ENCODE results near the gene ATG5.
A peak's percentile ranks its signal among the peaks of the same experiment; 100 is the strongest.

Gene ATG5

DNA sequence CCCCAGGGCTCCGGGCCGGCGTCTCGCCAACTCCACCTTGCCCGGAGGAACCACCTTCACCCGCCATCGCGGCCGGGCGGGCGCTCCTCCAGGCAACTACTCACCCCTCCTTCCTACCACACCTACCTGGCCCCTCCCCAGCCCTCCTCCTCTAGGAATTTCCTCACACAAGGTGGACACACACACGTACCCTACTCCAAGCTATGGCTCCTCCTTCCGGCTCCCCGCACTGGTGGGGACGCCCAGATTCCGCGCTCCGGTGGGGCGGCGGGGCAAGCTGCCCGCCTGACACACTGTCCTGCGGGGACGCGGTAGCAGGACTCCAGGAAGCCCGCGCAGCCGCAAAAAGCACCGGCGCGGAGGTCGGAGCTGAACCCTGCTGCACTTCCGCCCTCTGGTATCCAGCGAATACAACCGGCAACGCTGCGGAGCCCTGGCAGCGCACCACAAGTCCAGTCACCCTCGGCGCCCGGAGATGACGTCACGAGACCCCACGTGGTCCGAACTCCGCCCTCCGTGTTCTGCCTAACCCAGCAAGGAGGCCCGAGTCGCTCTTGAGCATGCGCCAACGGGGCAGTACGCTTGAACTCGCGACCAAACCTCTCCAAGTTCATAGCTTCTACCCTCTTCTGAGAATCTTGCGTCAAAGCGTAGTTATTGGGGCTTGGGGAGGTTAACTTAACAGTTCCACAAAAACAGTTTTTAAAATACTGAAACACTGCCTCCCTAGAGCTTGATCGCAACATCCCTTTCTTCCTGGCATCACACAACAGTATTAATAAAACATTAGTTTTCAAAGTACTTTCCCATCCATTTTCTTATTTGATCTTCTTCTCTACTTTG, at the start of gene ATG5 (continued):
- TF ChIP-seq, protein P1, sequence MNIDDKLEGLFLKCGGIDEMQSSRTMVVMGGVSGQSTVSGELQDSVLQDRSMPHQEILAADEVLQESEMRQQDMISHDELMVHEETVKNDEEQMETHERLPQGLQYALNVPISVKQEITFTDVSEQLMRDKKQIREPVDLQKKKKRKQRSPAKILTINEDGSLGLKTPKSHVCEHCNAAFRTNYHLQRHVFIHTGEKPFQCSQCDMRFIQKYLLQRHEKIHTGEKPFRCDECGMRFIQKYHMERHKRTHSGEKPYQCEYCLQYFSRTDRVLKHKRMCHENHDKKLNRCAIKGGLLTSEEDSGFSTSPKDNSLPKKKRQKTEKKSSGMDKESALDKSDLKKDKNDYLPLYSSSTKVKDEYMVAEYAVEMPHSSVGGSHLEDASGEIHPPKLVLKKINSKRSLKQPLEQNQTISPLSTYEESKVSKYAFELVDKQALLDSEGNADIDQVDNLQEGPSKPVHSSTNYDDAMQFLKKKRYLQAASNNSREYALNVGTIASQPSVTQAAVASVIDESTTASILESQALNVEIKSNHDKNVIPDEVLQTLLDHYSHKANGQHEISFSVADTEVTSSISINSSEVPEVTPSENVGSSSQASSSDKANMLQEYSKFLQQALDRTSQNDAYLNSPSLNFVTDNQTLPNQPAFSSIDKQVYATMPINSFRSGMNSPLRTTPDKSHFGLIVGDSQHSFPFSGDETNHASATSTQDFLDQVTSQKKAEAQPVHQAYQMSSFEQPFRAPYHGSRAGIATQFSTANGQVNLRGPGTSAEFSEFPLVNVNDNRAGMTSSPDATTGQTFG (tag by site-specific recombination; IDR thresholded peaks at IDR 0.05; ENCODE audit: borderline replicate concordance) = no peak
- TF ChIP-seq, protein P2, sequence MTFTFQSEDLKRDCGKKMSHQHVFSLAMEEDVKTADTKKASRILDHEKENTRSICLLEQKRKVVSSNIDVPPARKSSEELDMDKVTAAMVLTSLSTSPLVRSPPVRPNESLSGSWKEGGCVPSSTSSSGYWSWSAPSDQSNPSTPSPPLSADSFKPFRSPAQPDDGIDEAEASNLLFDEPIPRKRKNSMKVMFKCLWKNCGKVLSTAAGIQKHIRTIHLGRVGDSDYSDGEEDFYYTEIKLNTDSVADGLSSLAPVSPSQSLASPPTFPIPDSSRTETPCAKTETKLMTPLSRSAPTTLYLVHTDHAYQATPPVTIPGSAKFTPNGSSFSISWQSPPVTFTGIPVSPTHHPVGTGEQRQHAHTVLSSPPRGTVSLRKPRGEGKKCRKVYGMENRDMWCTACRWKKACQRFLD (tag by site-specific recombination; IDR thresholded peaks at IDR 0.05) = no peak
- peak; percentile 76 for TF ChIP-seq ZNF843 (tag by site-specific recombination; IDR thresholded peaks at IDR 0.05)
- no peak for TF ChIP-seq ZNF112 (tag by site-specific recombination; IDR thresholded peaks at IDR 0.05)
- no peak for TF ChIP-seq ZNF747 (tag by site-specific recombination; IDR thresholded peaks at IDR 0.05)
- TF ChIP-seq ZNF585B (tag by site-specific recombination; IDR thresholded peaks at IDR 0.05) = no peak
- TF ChIP-seq ZBTB48 (tag by site-specific recombination; IDR thresholded peaks at IDR 0.05) = peak; percentile 71; the same call in 1 of the 2 replicates
- no peak for TF ChIP-seq ZNF311 (tag by site-specific recombination; IDR thresholded peaks at IDR 0.05; ENCODE audit: borderline replicate concordance)
- 0 out of 2 replicates have a peak, but pooled peaks have one; percentile 3 for TF ChIP-seq ZNF146 (tag by site-specific recombination; IDR thresholded peaks at IDR 0.05)
- no peak for TF ChIP-seq ZNF514 (tag by site-specific recombination; IDR thresholded peaks at IDR 0.05)
- TF ChIP-seq, protein P3, sequence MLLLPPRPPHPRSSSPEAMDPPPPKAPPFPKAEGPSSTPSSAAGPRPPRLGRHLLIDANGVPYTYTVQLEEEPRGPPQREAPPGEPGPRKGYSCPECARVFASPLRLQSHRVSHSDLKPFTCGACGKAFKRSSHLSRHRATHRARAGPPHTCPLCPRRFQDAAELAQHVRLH (tag by site-specific recombination; IDR thresholded peaks at IDR 0.05) = peak; percentile 93
- TF ChIP-seq BCL11B (tag by site-specific recombination; IDR thresholded peaks at IDR 0.05; ENCODE audit: low read depth) = 0 out of 2 replicates have a peak, but pooled peaks have one; percentile 26
- peak; percentile 90 for TF ChIP-seq ZNF501 (tag by site-specific recombination; IDR thresholded peaks at IDR 0.05)
- no peak for TF ChIP-seq HOXA7 (CRISPR knock-in tag; IDR thresholded peaks at IDR 0.05; ENCODE audit: borderline replicate concordance)
- TF ChIP-seq ZNF341 (tag by site-specific recombination; IDR thresholded peaks at IDR 0.05; ENCODE audit: low read depth) = peak; percentile 69; the same call in 1 of the 2 replicates
- TF ChIP-seq ZBTB7A (tag by site-specific recombination; IDR thresholded peaks at IDR 0.05; ENCODE audit: low read depth) = peak; percentile 58; the same call in 1 of the 2 replicates
- peak; percentile 92 for TF ChIP-seq ZNF558 (tag by site-specific recombination; IDR thresholded peaks at IDR 0.05)
- TF ChIP-seq SCRT2 (tag by site-specific recombination; IDR thresholded peaks at IDR 0.05) = peak; percentile 84
- TF ChIP-seq BCL11A (tag by site-specific recombination; IDR thresholded peaks at IDR 0.05; ENCODE audit: low read depth) = no peak
- no peak for TF ChIP-seq HOXD13 (CRISPR knock-in tag; IDR thresholded peaks at IDR 0.05; ENCODE audit: borderline replicate concordance)
- no peak for TF ChIP-seq ZNF202 (tag by site-specific recombination; IDR thresholded peaks at IDR 0.05; ENCODE audit: borderline replicate concordance)
- TF ChIP-seq ZNF571 (tag by site-specific recombination; IDR thresholded peaks at IDR 0.05) = no peak
- no peak for TF ChIP-seq ZNF423 (tag by site-specific recombination; IDR thresholded peaks at IDR 0.05)
- TF ChIP-seq GLI4 (tag by site-specific recombination; IDR thresholded peaks at IDR 0.05) = peak; percentile 26; the same call in 1 of the 2 replicates
- no peak for TF ChIP-seq GLI2 (tag by site-specific recombination; IDR thresholded peaks at IDR 0.05; ENCODE audit: borderline replicate concordance, low read depth)
- TF ChIP-seq ZNF623 (tag by site-specific recombination; IDR thresholded peaks at IDR 0.05) = 0 out of 2 replicates have a peak, but pooled peaks have one; percentile 21
- TF ChIP-seq ZSCAN23 (tag by site-specific recombination; IDR thresholded peaks at IDR 0.05) = 0 out of 2 replicates have a peak, but pooled peaks have one; percentile 44
- no peak for TF ChIP-seq ZNF777 (tag by site-specific recombination; IDR thresholded peaks at IDR 0.05; ENCODE audit: borderline replicate concordance)
- no peak for TF ChIP-seq ZNF707 (tag by site-specific recombination; IDR thresholded peaks at IDR 0.05)
- TF ChIP-seq SP2 (tag by site-specific recombination; IDR thresholded peaks at IDR 0.05) = peak; percentile 79
- TF ChIP-seq ZNF596 (tag by site-specific recombination; IDR thresholded peaks at IDR 0.05) = no peak
- TF ChIP-seq ZFP3 (tag by site-specific recombination; IDR thresholded peaks at IDR 0.05; ENCODE audit: low read depth) = no peak
- TF ChIP-seq ZNF76 (tag by site-specific recombination; IDR thresholded peaks at IDR 0.05; ENCODE audit: borderline replicate concordance, low read depth) = peak; percentile 74; the same call in 1 of the 2 replicates
- TF ChIP-seq ZNF610 (tag by site-specific recombination; IDR thresholded peaks at IDR 0.05; ENCODE audit: borderline replicate concordance) = peak; percentile 91
- TF ChIP-seq ZNF175 (tag by site-specific recombination; IDR thresholded peaks at IDR 0.05) = no peak
- TF ChIP-seq ZNF391 (tag by site-specific recombination; IDR thresholded peaks at IDR 0.05; ENCODE audit: borderline replicate concordance, low read depth) = no peak
- TF ChIP-seq, protein P4, sequence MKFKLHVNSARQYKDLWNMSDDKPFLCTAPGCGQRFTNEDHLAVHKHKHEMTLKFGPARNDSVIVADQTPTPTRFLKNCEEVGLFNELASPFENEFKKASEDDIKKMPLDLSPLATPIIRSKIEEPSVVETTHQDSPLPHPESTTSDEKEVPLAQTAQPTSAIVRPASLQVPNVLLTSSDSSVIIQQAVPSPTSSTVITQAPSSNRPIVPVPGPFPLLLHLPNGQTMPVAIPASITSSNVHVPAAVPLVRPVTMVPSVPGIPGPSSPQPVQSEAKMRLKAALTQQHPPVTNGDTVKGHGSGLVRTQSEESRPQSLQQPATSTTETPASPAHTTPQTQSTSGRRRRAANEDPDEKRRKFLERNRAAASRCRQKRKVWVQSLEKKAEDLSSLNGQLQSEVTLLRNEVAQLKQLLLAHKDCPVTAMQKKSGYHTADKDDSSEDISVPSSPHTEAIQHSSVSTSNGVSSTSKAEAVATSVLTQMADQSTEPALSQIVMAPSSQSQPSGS (tag by site-specific recombination; IDR thresholded peaks at IDR 0.05; ENCODE audit: low read depth) = peak; percentile 100

Measured in HEK293 (cell line).